Smooth muscle cell (in vitro differentiated cells): ENCODE results near the gene SLC12A9. TPM values are rescaled to one million over a fixed set of nuclear protein-coding genes. Genes with fewer than 3 reads are reported as not detected.

ENCODE experiments used
- DNase-seq: peaks from one replicate; lab custom pipeline; 2025; ENCODE audit not compliant: unreplicated experiment; lab: John Stamatoyannopoulos, UW
- H2AFZ ChIP-seq: fragments of 200-600 bp; sonication (generic); 2 replicates; pipeline ENCODE4 v1.6.0; 2016; ENCODE audit warnings: antibody characterized with exemption, low read depth, mild to moderate bottlenecking
- H3F3A ChIP-seq: fragments of 200-600 bp; sonication (generic); 2 replicates; pipeline ENCODE4 v1.6.0; 2017; ENCODE audit warnings: antibody characterized with exemption, low read depth
- H3K27ac ChIP-seq: fragments of 200-600 bp; sonication (generic); 2 replicates; pipeline ENCODE4 v1.5.1; 2016; ENCODE audit warnings: low read depth, mild to moderate bottlenecking
- H3K27me3 ChIP-seq: fragments of 200-600 bp; sonication (generic); 2 replicates; pipeline ENCODE4 v1.6.1; 2016; ENCODE audit warnings: low read depth, mild to moderate bottlenecking
- H3K36me3 ChIP-seq: fragments of 200-600 bp; sonication (generic); 2 replicates; pipeline ENCODE4 v1.5.1; 2016; ENCODE audit warnings: low read depth
- H3K4me1 ChIP-seq: fragments of 200-600 bp; sonication (generic); 2 replicates; pipeline ENCODE4 v1.5.1; 2016; ENCODE audit warnings: low read depth
- H3K4me2 ChIP-seq: fragments of 200-600 bp; sonication (generic); 2 replicates; pipeline ENCODE4 v1.6.0; 2016; ENCODE audit warnings: mild to moderate bottlenecking
- H3K4me3 ChIP-seq: fragments of 200-600 bp; sonication (generic); 2 replicates; pipeline ENCODE4 v1.5.1; 2016; ENCODE audit warnings: mild to moderate bottlenecking
- H3K79me2 ChIP-seq: fragments of 200-600 bp; sonication (generic); 2 replicates; pipeline ENCODE4 v1.6.0; 2016; ENCODE audit warnings: low read depth, mild to moderate bottlenecking
- H3K9ac ChIP-seq: fragments of 200-600 bp; sonication (generic); 2 replicates; pipeline ENCODE4 v1.6.0; 2016; ENCODE audit warnings: low read depth
- H3K9me3 ChIP-seq: fragments of 200-600 bp; sonication (generic); replicated peaks from 2 replicates; pipeline ENCODE4 v1.5.1; 2016; ENCODE audit warnings: low read depth
- H4K20me1 ChIP-seq: fragments of 200-600 bp; sonication (generic); 2 replicates; pipeline ENCODE4 v1.6.0; 2016; ENCODE audit warnings: low read depth
- WGBS: methylation state at CpG from one replicate; pipeline ENCODE4 v1.1.7; 2016; ENCODE audit warnings: low lambda C conversion rate; 5-methylcytosine and 5-hydroxymethylcytosine counted together
- polyA plus RNA-seq: library from polyadenylated mRNA; unstranded; fragments of >200 nt; fragmentation: Nextera tagmentation; extraction: Ambion mirVana; gene quantifications from 2 replicates; pipeline ENCODE4 v1.2.1, GENCODE V29; 2016
- total RNA-seq: library from RNA; depleted of rRNA; stranded (reverse); fragments of >200 nt; gene quantifications from 2 replicates; pipeline ENCODE4 v1.2.3, GENCODE V29; 2014
- TF ChIP-seq, protein P1 (sequence below): fragments of 200-600 bp; sonication (generic); IDR thresholded peaks from 2 replicates; pipeline ENCODE4 v1.5.1; 2017; ENCODE audit warnings: borderline replicate concordance, mild to moderate bottlenecking, antibody characterized with exemption; ENCODE audit not compliant: insufficient read depth, poor library complexity, severe bottlenecking

SLC12A9 gene
- total and polyA plus RNA-seq, 2 experiments from 2014 or later = 8.9 to 12.1 TPM

DNA sequence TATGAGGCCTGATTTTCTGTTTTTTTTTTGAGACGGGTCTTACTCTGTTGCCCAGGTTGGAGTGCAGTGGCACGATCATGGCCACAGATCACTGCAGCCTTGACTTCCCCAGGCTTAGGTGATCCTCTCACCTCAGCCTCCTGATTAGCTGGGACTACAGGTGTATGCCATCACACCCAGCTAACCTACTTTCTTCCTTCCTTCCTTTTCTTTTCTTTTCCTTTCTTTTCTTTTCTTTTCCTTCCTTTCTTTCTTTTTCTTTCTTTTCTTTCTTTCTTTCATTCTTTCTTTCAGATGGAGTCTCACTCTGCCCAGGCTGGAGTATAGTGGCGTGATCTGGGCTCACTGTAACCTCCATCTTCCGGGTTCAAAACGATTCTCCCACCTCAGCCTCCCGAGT lies 26.2 kb downstream of the SLC12A9 start:
- Histone ChIP-seq H3K4me1 (peaks cover 20% of the 10 kb centered on the region), H3K27me3 (no peaks in the 10 kb centered on the region), H3K4me2 (no peak overlapping the region), H3K9me3 (no peaks in the 10 kb centered on the region), H3K9ac (no peak overlapping the region), H4K20me1 (peaks cover 80% of the 10 kb centered on the region), H3K36me3 (peaks cover 11% of the 10 kb centered on the region), H3K27ac (no peak overlapping the region), H3K79me2 (peaks cover 72% of the 10 kb centered on the region), H2AFZ (no peak overlapping the region), H3K4me3 (no peak overlapping the region), H3F3A (peaks cover 4% of the 10 kb centered on the region)
- DNase-seq = no peak
- TF ChIP-seq, protein P1, sequence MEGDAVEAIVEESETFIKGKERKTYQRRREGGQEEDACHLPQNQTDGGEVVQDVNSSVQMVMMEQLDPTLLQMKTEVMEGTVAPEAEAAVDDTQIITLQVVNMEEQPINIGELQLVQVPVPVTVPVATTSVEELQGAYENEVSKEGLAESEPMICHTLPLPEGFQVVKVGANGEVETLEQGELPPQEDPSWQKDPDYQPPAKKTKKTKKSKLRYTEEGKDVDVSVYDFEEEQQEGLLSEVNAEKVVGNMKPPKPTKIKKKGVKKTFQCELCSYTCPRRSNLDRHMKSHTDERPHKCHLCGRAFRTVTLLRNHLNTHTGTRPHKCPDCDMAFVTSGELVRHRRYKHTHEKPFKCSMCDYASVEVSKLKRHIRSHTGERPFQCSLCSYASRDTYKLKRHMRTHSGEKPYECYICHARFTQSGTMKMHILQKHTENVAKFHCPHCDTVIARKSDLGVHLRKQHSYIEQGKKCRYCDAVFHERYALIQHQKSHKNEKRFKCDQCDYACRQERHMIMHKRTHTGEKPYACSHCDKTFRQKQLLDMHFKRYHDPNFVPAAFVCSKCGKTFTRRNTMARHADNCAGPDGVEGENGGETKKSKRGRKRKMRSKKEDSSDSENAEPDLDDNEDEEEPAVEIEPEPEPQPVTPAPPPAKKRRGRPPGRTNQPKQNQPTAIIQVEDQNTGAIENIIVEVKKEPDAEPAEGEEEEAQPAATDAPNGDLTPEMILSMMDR = no peak
- 93% methylated on average over 6 of the region's 6 CpGs for WGBS

DNA sequence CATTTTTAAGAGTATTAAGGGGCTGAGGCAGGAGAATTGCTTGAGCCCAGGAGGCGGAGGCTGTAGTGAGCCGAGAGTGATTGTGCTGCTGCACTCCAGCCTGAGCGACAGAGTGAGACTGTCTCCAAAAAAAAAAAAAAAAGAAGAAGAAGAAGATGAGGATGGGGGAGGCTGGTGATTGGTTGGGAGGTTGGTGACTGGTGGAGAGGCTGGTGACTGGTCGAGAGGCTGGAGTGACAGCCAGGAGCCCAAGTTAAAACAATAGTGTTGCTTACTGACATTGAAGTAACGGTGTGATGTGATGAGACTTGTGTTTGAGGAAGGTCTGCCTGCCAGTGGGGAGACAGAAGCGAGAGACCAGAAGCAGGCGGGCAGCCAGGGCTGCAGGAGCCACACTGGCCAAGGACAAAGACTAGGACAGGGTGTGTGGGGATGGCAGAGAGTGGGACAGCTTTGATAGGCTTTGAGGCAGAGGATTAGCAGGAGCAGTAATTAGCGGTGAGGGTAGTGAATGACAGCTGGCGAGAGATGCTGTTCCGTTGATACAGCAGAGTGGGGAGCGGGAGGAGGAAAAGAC lies 27.3 kb downstream of the SLC12A9 start:
- Histone ChIP-seq H4K20me1 (peaks cover 81% of the 10 kb centered on the region), H3K4me3 (no peak overlapping the region), H3K79me2 (peaks cover 72% of the 10 kb centered on the region), H3K4me1 (peaks cover 20% of the 10 kb centered on the region), H3K9me3 (no peaks in the 10 kb centered on the region), H3K27me3 (no peaks in the 10 kb centered on the region), H3K36me3 (peaks cover 11% of the 10 kb centered on the region), H2AFZ (no peak overlapping the region), H3K9ac (no peak overlapping the region), H3K27ac (no peak overlapping the region), H3F3A (peaks cover 10% of the 10 kb centered on the region), H3K4me2 (no peak overlapping the region)
- 88% methylated on average over 11 of the region's 11 CpGs for WGBS
- TF ChIP-seq, protein P1 = no peak
- no peak for DNase-seq

DNA sequence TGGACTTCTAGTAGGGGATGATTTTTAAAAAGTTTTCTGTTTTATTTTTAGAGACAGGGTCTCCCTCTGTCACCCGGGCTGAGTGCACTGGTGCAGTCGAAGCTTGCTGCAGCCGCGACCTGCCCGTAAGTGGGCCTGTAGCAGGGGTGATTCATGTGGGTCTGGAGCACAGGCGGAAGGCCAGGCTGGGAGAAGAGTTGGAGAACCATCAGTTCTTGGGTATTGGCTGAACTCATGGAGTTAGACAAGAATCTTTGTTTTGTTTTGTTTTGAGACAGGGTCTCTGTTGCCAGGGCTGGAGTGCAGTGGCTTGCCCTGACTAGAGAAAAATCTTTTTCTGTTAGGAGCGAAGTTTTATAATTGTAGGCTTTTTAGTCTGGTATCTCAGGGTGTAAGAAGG lies 28.1 kb downstream of the SLC12A9 start:
- Histone ChIP-seq H3F3A (peaks cover 15% of the 10 kb centered on the region), H3K27me3 (no peaks in the 10 kb centered on the region), H2AFZ (no peak overlapping the region), H3K79me2 (peaks cover 65% of the 10 kb centered on the region), H3K4me1 (peaks cover 20% of the 10 kb centered on the region), H4K20me1 (peaks cover 83% of the 10 kb centered on the region), H3K4me3 (no peak overlapping the region), H3K36me3 (peaks cover 11% of the 10 kb centered on the region), H3K9ac (no peak overlapping the region), H3K4me2 (no peak overlapping the region), H3K27ac (no peak overlapping the region), H3K9me3 (no peaks in the 10 kb centered on the region)
- 88% methylated on average over 7 of the region's 7 CpGs for WGBS
- no peak for DNase-seq
- TF ChIP-seq, protein P1 = no peak

DNA sequence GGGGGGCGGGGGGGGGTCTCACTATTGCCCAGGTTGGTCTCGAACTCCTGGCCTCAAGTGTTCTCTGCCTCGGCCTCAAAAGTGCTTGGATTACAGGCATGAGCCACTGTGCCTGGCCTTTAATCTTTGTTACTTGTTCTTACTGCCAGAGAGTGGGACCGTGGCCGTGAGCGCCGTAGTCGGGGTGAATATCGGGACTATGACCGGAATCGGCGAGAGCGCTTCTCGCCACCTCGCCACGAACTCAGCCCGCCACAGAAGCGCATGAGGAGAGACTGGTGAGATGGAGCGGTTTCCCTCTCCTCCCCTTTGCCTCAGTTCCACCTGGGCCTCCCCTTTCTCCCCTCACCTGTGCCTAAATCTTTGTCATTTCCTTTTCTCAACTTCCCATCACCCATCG lies 28.6 kb downstream of the SLC12A9 start:
- H3F3A ChIP-seq = peaks cover 15% of the 10 kb centered on the region
- WGBS = 96% methylated on average over 20 of the region's 20 CpGs
- no peak overlapping the region for H2AFZ ChIP-seq
- H4K20me1 ChIP-seq = peaks cover 78% of the 10 kb centered on the region
- TF ChIP-seq, protein P1 = no peak
- no peak overlapping the region for H3K4me3 ChIP-seq
- H3K27ac ChIP-seq = no peak overlapping the region
- no peak overlapping the region for H3K9ac ChIP-seq
- peaks cover 60% of the 10 kb centered on the region for H3K79me2 ChIP-seq
- no peaks in the 10 kb centered on the region for H3K9me3 ChIP-seq
- H3K4me2 ChIP-seq = no peak overlapping the region
- H3K4me1 ChIP-seq = peaks cover 15% of the 10 kb centered on the region
- DNase-seq = no peak
- no peaks in the 10 kb centered on the region for H3K27me3 ChIP-seq
- peaks cover 11% of the 10 kb centered on the region for H3K36me3 ChIP-seq
